OCI-LY3 (cell line): ENCODE data around the gene MARCHF3.

Source experiments
- H2AFZ ChIP-seq: fragments of 200-600, 300-600 bp; shearing (Covaris generic); 2 replicates; pipeline ENCODE4 v1.6.0; 2014; ENCODE audit warnings: antibody characterized with exemption, low read depth, low read length
- H3K27ac ChIP-seq: fragments of 200-600, 300-600 bp; sonication (generic); 2 replicates; pipeline ENCODE4 v1.5.1; 2014; ENCODE audit warnings: mild to moderate bottlenecking, low read length, moderate library complexity, mixed read lengths
- H3K27me3 ChIP-seq: fragments of 200-600, 300-600 bp; sonication (generic); 2 replicates; pipeline ENCODE4 v1.6.1; 2014; ENCODE audit warnings: low read depth, low read length, mixed read lengths
- H3K36me3 ChIP-seq: fragments of 200-600, 300-600 bp; sonication (generic); replicated peaks from 2 replicates; pipeline ENCODE3; 2014; ENCODE audit warnings: low read depth, low read length, mixed read lengths
- H3K4me1 ChIP-seq: fragments of 300-600, 200-600 bp; sonication (generic); 2 replicates; pipeline ENCODE4 v1.6.1; 2014; ENCODE audit warnings: low read length, mixed read lengths
- H3K4me2 ChIP-seq: fragments of 200-600, 300-600 bp; sonication (generic); 2 replicates; pipeline ENCODE4 v1.6.1; 2014; ENCODE audit warnings: low read length, mixed read lengths
- H3K4me3 ChIP-seq: fragments of 300-600, 200-600 bp; sonication (generic); 2 replicates; pipeline ENCODE4 v1.5.1; 2014; ENCODE audit warnings: antibody characterized with exemption, mild to moderate bottlenecking, low read length, moderate library complexity
- H3K79me2 ChIP-seq: fragments of 300-600, 200-600 bp; shearing (Covaris generic); 2 replicates; pipeline ENCODE4 v1.6.1; 2014; ENCODE audit warnings: mild to moderate bottlenecking, low read length, mixed read lengths
- H3K9ac ChIP-seq: fragments of 300-600, 200-600 bp; shearing (Covaris generic); 2 replicates; pipeline ENCODE4 v1.6.0; 2014; ENCODE audit warnings: mild to moderate bottlenecking, low read length, moderate library complexity
- H3K9me3 ChIP-seq: fragments of 200-600, 300-600 bp; shearing (Covaris generic); 2 replicates; pipeline ENCODE4 v1.6.1; 2014; ENCODE audit warnings: low read length, mixed read lengths; ENCODE audit not compliant: insufficient read depth
- H4K20me1 ChIP-seq: fragments of 200-600, 300-600 bp; sonication (generic); 2 replicates; pipeline ENCODE4 v1.6.1; 2016; ENCODE audit warnings: low read length, mixed read lengths; ENCODE audit not compliant: insufficient read depth
- EZH2phosphoT487 ChIP-seq: fragments of 200-600 bp; shearing (Covaris generic); IDR thresholded peaks from 2 replicates; pipeline ENCODE4 v1.6.1; 2018; ENCODE audit warnings: antibody characterized with exemption, mixed run types, low read depth
- TF ChIP-seq, protein P1 (sequence below): fragments of 200-600, 300-600 bp; sonication (generic); IDR thresholded peaks from 2 replicates; pipeline ENCODE4 v1.5.1; 2014; ENCODE audit warnings: antibody characterized with exemption, low read length, low read depth

MARCHF3 gene

DNA sequence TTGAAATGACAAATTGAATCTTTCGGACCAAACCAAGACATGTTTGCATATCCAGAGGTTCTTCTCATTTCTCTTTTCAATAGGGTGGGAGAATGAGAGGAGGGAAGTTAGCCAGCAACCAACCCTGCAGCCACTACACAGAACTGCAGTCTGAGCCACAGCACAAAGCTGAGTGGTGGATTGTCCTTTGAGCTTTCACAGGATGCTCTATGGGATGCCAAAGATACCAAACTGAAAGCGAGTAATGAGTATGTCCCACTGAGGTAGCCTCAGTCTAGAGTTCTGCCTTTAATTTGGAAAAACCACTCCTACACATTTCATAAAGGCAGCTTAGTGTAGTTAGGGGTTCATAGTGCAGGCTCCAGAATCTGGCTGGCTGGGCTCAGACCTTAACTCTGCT is 114.9 kb downstream of the MARCHF3 start:
- H3K27me3 ChIP-seq: no peaks in the 10 kb centered on the region
- H3K9me3 ChIP-seq: no peaks in the 10 kb centered on the region
- no peaks in the 10 kb centered on the region for H3K79me2 ChIP-seq
- no peak for TF ChIP-seq EZH2phosphoT487
- TF ChIP-seq, protein P1, sequence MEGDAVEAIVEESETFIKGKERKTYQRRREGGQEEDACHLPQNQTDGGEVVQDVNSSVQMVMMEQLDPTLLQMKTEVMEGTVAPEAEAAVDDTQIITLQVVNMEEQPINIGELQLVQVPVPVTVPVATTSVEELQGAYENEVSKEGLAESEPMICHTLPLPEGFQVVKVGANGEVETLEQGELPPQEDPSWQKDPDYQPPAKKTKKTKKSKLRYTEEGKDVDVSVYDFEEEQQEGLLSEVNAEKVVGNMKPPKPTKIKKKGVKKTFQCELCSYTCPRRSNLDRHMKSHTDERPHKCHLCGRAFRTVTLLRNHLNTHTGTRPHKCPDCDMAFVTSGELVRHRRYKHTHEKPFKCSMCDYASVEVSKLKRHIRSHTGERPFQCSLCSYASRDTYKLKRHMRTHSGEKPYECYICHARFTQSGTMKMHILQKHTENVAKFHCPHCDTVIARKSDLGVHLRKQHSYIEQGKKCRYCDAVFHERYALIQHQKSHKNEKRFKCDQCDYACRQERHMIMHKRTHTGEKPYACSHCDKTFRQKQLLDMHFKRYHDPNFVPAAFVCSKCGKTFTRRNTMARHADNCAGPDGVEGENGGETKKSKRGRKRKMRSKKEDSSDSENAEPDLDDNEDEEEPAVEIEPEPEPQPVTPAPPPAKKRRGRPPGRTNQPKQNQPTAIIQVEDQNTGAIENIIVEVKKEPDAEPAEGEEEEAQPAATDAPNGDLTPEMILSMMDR: no peak
- no peak overlapping the region for H3K4me2 ChIP-seq
- H3K27ac ChIP-seq: no peak overlapping the region
- no peaks in the 10 kb centered on the region for H3K4me1 ChIP-seq
- H3K4me3 ChIP-seq: no peak overlapping the region
- H3K36me3 ChIP-seq: no peaks in the 10 kb centered on the region
- H3K9ac ChIP-seq: no peak overlapping the region
- H4K20me1 ChIP-seq: no peaks in the 10 kb centered on the region
- no peak overlapping the region for H2AFZ ChIP-seq

- H3K36me3 ChIP-seq: no peaks in the 10 kb centered on the region
- H4K20me1 ChIP-seq: no peaks in the 10 kb centered on the region
- H3K27ac ChIP-seq: no peak overlapping the region
- no peaks in the 10 kb centered on the region for H3K27me3 ChIP-seq
- no peak overlapping the region for H3K4me2 ChIP-seq
- H3K9ac ChIP-seq: no peak overlapping the region
- no peaks in the 10 kb centered on the region for H3K79me2 ChIP-seq
- H3K9me3 ChIP-seq: no peaks in the 10 kb centered on the region
- TF ChIP-seq, protein P1: no peak
- TF ChIP-seq EZH2phosphoT487: no peak
- no peaks in the 10 kb centered on the region for H3K4me1 ChIP-seq
- no peak overlapping the region for H2AFZ ChIP-seq
- no peak overlapping the region for H3K4me3 ChIP-seq
These were observed 115.4 kb downstream of the MARCHF3 start for GRCh38 chr5:126914801-126915436.

DNA sequence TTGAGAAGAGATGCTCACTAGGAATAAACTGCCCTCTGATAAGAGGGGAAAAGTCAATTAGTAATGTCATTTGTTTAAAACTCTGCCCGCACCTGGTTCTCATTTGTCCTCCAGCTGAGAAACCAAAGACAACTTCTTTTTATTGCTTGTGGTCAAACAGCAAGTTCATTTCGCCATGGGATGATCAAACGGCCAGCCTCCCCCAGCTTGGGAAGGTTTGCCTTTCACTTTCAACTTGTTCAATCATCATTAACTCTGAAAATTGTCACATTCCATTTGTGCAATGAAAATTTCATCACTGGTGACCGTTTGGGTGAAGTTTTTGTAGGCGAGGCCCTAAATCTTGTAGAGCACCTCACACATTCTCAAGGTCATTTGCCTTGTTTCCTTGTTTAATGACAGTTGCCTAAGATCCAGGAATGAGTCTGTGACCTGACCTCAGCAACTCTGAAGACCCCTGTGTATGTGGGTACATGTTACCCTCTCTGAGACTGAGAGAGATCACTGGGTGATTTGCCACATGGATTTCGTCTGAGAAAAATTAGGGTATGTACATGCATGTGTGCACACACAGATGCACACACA is 117.7 kb downstream of the MARCHF3 start:
- Histone ChIP-seq H3K9me3 (no peaks in the 10 kb centered on the region), H3K36me3 (no peaks in the 10 kb centered on the region), H2AFZ (no peak overlapping the region), H3K4me2 (no peak overlapping the region), H4K20me1 (no peaks in the 10 kb centered on the region), H3K27me3 (no peaks in the 10 kb centered on the region), H3K27ac (no peak overlapping the region), H3K9ac (no peak overlapping the region), H3K79me2 (no peaks in the 10 kb centered on the region), H3K4me3 (no peak overlapping the region), H3K4me1 (no peaks in the 10 kb centered on the region)
- TF ChIP-seq, protein P1: no peak
- TF ChIP-seq EZH2phosphoT487: no peak

GRCh38 chr5:126911986-126912385 is 118.4 kb downstream of the MARCHF3 start:
- TF ChIP-seq EZH2phosphoT487: no peak
- TF ChIP-seq, protein P1: no peak
- H3K79me2 ChIP-seq: no peaks in the 10 kb centered on the region
- no peaks in the 10 kb centered on the region for H3K27me3 ChIP-seq
- no peak overlapping the region for H3K4me2 ChIP-seq
- H3K9me3 ChIP-seq: no peaks in the 10 kb centered on the region
- H3K4me1 ChIP-seq: no peaks in the 10 kb centered on the region
- no peaks in the 10 kb centered on the region for H4K20me1 ChIP-seq
- H3K9ac ChIP-seq: no peak overlapping the region
- H3K27ac ChIP-seq: no peak overlapping the region
- no peak overlapping the region for H3K4me3 ChIP-seq
- H2AFZ ChIP-seq: no peak overlapping the region
- H3K36me3 ChIP-seq: no peaks in the 10 kb centered on the region
